ENCODE data around the gene MRPL49.

GRCh38 chr11:65131417-65131776 is 9.3 kb downstream of the MRPL49 start:
- TF ChIP-seq, protein P1, sequence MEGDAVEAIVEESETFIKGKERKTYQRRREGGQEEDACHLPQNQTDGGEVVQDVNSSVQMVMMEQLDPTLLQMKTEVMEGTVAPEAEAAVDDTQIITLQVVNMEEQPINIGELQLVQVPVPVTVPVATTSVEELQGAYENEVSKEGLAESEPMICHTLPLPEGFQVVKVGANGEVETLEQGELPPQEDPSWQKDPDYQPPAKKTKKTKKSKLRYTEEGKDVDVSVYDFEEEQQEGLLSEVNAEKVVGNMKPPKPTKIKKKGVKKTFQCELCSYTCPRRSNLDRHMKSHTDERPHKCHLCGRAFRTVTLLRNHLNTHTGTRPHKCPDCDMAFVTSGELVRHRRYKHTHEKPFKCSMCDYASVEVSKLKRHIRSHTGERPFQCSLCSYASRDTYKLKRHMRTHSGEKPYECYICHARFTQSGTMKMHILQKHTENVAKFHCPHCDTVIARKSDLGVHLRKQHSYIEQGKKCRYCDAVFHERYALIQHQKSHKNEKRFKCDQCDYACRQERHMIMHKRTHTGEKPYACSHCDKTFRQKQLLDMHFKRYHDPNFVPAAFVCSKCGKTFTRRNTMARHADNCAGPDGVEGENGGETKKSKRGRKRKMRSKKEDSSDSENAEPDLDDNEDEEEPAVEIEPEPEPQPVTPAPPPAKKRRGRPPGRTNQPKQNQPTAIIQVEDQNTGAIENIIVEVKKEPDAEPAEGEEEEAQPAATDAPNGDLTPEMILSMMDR (IDR thresholded peaks at IDR 0.05): no peak
- no peak for TF ChIP-seq POLR2AphosphoS5 (IDR thresholded peaks at IDR 0.05)
- no peak for TF ChIP-seq POLR2A (IDR thresholded peaks at IDR 0.05)

Data from upper lobe of left lung (tissue), 4 donors.